Activated CD4-positive, alpha-beta T cell treated with anti-CD3 and anti-CD28 coated beads, Interleukin-2, amount 50 U/mL, for 1 hour (primary cell): ENCODE results near the gene KRTAP5-3.

Source experiments
- DNase-seq: peaks from one replicate; pipeline ENCODE4 v3.0.0-alpha.2; 2020

Gene KRTAP5-3

GRCh38 chr11:1563149-1563638 is 45.1 kb downstream of the KRTAP5-3 start:
- DNase-seq, result no peak

- no peak for DNase-seq
These were observed 45.7 kb downstream of the KRTAP5-3 start for GRCh38 chr11:1562469-1563148.

- no peak for DNase-seq
These were observed 46.3 kb downstream of the KRTAP5-3 start for GRCh38 chr11:1561955-1562354.

- no peak for DNase-seq
These were observed 47.0 kb downstream of the KRTAP5-3 start for GRCh38 chr11:1561266-1561665.

GRCh38 chr11:1560649-1561251 is 47.5 kb downstream of the KRTAP5-3 start:
- no peak for DNase-seq

- DNase-seq, result no peak
These were observed 48.1 kb downstream of the KRTAP5-3 start for GRCh38 chr11:1560002-1560648.

- DNase-seq, result no peak
These were observed 48.9 kb downstream of the KRTAP5-3 start for GRCh38 chr11:1559111-1559951.

GRCh38 chr11:1558775-1559110 is 49.5 kb downstream of the KRTAP5-3 start:
- no peak for DNase-seq

- DNase-seq, result no peak
These were observed 50.1 kb downstream of the KRTAP5-3 start for GRCh38 chr11:1557904-1558774.
